K562 (cell line): ENCODE data around the gene HIVEP2. TPM values are rescaled to one million over a fixed set of nuclear protein-coding genes. Genes with fewer than 3 reads are reported as not detected.

ENCODE experiments used
- ATAC-seq: fragments of 200-7000 bp; cut with Tn5 transposase; 3 replicates; pipeline ENCODE4 v1.9.1; 2020; ENCODE audit warnings: moderate library complexity
- BruUV-seq: library from RNA; stranded (reverse); fragments of 400-500 nt; replicated peaks from 2 replicates; lab custom pipeline; 2021; lab: Mats Ljungman, UMichigan
- CTCF ChIA-PET: fragments of 300-600 bp; formaldehyde crosslinking; extraction: SDS; loops from one replicate; lab custom pipeline; 2021; ENCODE audit warnings: low intra/inter-chr PET ratio; lab: Yijun Ruan, JAX
- POLR2A ChIA-PET: fragments of 300-600, 350-650 bp; sonication (Branson Sonifier 250); formaldehyde crosslinking; extraction: SDS; loops from one replicate; lab custom pipeline; 2021; ENCODE audit warnings: antibody characterized with exemption, inconsistent platforms; lab: Yijun Ruan, JAX
- DNase-seq, 4 experiments: peaks; one replicate each; pipeline versions ENCODE4 v3.0.0 to v3.0.0-alpha.2; 2011 to 2018; ENCODE audit warnings: low spot score in 3 of 4, mixed read lengths in 3 of 4; ENCODE audit errors: extremely low read depth in 1 of 4
- FAIRE-seq: peaks from 2 replicates; lab custom pipeline; 2011; peaks lifted over from hg19 to GRCh38; lab: Jason Lieb, UNC
- H2AFZ ChIP-seq: 2 replicates; pipeline ENCODE4 v1.6.0; 2011; ENCODE audit warnings: low read depth, low read length, control low read depth, inconsistent platforms
- H3K27ac ChIP-seq: fragments of 200-600 bp; 3 replicates; pipeline ENCODE4 v1.8.0; 2011; ENCODE audit warnings: low read depth, mild to moderate bottlenecking, control low read depth, inconsistent platforms, low read length, moderate library complexity, mixed read lengths; ENCODE audit errors: extremely low read depth
- H3K27me3 ChIP-seq, 2 experiments: fragments of 300-600 bp in 1 of 2; 2 replicates in 1 of 2; 3 replicates in 1 of 2; pipeline versions ENCODE4 v1.6.0 to v1.8.0; 2011; ENCODE audit warnings: inconsistent platforms in 2 of 2, low read length in 2 of 2, mild to moderate bottlenecking in 1 of 2, mixed read lengths in 1 of 2, moderate library complexity in 1 of 2; ENCODE audit not compliant: control insufficient read depth in 2 of 2, insufficient read depth in 2 of 2
- H3K36me3 ChIP-seq: fragments of 300-600 bp; 3 replicates; pipeline ENCODE4 v1.8.0; 2011; ENCODE audit warnings: mild to moderate bottlenecking, low read length, inconsistent platforms; ENCODE audit not compliant: control insufficient read depth, insufficient read depth
- H3K4me1 ChIP-seq, 2 experiments: fragments of 200-600 bp in 1 of 2; replicated peaks in 1 of 2; 2 replicates in 1 of 2; 3 replicates in 1 of 2; pipeline versions ENCODE4 v1.5.1 to v1.8.0; 2011; ENCODE audit warnings: inconsistent platforms in 2 of 2, low read length in 2 of 2, mild to moderate bottlenecking in 1 of 2, mixed read lengths in 1 of 2, moderate library complexity in 1 of 2; ENCODE audit not compliant: control insufficient read depth in 2 of 2, insufficient read depth in 2 of 2
- H3K4me2 ChIP-seq: 2 replicates; pipeline ENCODE4 v1.6.1; 2011; ENCODE audit warnings: low read length, control low read depth, inconsistent platforms, mixed read lengths; ENCODE audit not compliant: insufficient read depth
- H3K4me3 ChIP-seq: fragments of 200-600 bp; sonication (generic), shearing (Covaris generic); 2 replicates; pipeline ENCODE4 v1.5.1; 2016; ENCODE audit warnings: control low read depth, inconsistent platforms
- H3K79me2 ChIP-seq: fragments of 200-600 bp; 3 replicates; pipeline ENCODE4 v1.8.0; 2011; ENCODE audit warnings: low read length, inconsistent platforms; ENCODE audit not compliant: control insufficient read depth, insufficient read depth
- H3K9ac ChIP-seq, 2 experiments: 2 replicates each; pipeline versions ENCODE4 v1.6.0 to v1.6.1; 2011; ENCODE audit warnings: low read depth in 2 of 2, low read length in 2 of 2, control low read depth in 1 of 2, inconsistent platforms in 1 of 2, mild to moderate bottlenecking in 1 of 2, mixed read lengths in 1 of 2; ENCODE audit not compliant: insufficient read depth in 1 of 2
- H3K9me1 ChIP-seq: one replicate; pipeline ENCODE4 v1.6.0; 2011; ENCODE audit warnings: inconsistent platforms, mild to moderate bottlenecking, low read length, moderate library complexity; ENCODE audit not compliant: control insufficient read depth, insufficient read depth
- H3K9me3 ChIP-seq: replicated peaks from 2 replicates; pipeline ENCODE4 v1.5.1; 2011; ENCODE audit warnings: low read depth, low read length, inconsistent platforms; ENCODE audit not compliant: control insufficient read depth, insufficient read depth
- H4K20me1 ChIP-seq: replicated peaks from 2 replicates; pipeline ENCODE4 v1.6.1; 2011; ENCODE audit warnings: low read length, inconsistent platforms, mixed read lengths; ENCODE audit not compliant: control insufficient read depth, insufficient read depth
- ADNP ChIP-seq: fragments of 200-800 bp; sonication (Bioruptor generic); IDR thresholded peaks from 2 replicates; pipeline ENCODE4 v1.6.1; 2016; ENCODE audit warnings: missing genetic modification characterization, missing compliant biosample characterization
- ASH1L ChIP-seq: fragments of 450-650 bp; IDR thresholded peaks from 2 replicates; pipeline ENCODE4 v1.6.1; 2018; ENCODE audit warnings: borderline replicate concordance, mild to moderate bottlenecking, low read depth; ENCODE audit not compliant: partially characterized antibody
- CC2D1A ChIP-seq: fragments of 450-650 bp; IDR thresholded peaks from 2 replicates; pipeline ENCODE4 v1.6.1; 2017; ENCODE audit warnings: mild to moderate bottlenecking
- EHMT2 ChIP-seq: fragments of 450-650 bp; IDR thresholded peaks from 2 replicates; pipeline ENCODE4 v1.6.1; 2018; ENCODE audit warnings: antibody characterized with exemption
- HMGN3 ChIP-seq: IDR thresholded peaks from 2 replicates; pipeline ENCODE4 v1.6.1; 2011; ENCODE audit warnings: borderline replicate concordance, low read depth, mild to moderate bottlenecking, mixed read lengths, low read length; ENCODE audit not compliant: insufficient read length; ENCODE audit errors: extremely low read depth
- IFI16 ChIP-seq: fragments of 250-450 bp; sonication (Bioruptor Pico); IDR thresholded peaks from 2 replicates; pipeline ENCODE4 v2.1.2; 2022; ENCODE audit warnings: mild to moderate bottlenecking, inconsistent platforms
- JUND ChIP-seq, 2 experiments: IDR thresholded peaks; 2 replicates in 1 of 2; 3 replicates in 1 of 2; pipeline ENCODE4 v1.6.1; 2011; ENCODE audit warnings: borderline replicate concordance in 2 of 2, low read depth in 2 of 2, low read length in 2 of 2, improper control_type of control experiment in 1 of 2, missing biosample characterization in 1 of 2, missing genetic modification characterization in 1 of 2, missing genetic modification reagents in 1 of 2
- KHSRP ChIP-seq: fragments of 450-650 bp; IDR thresholded peaks from 2 replicates; pipeline ENCODE4 v1.6.1; 2017
- KLF6 ChIP-seq: fragments of 250-450 bp; sonication (Bioruptor Pico); IDR thresholded peaks from 2 replicates; pipeline ENCODE4 v1.4.0; 2020; ENCODE audit warnings: mild to moderate bottlenecking, moderate library complexity, borderline replicate concordance
- MAFG ChIP-seq: fragments of 450-650 bp; conservative IDR thresholded peaks from 2 replicates; pipeline ENCODE4 v1.6.1; 2016; ENCODE audit warnings: missing genetic modification characterization, missing compliant biosample characterization
- MTA2 ChIP-seq: fragments of 450-650 bp; IDR thresholded peaks from 2 replicates; pipeline ENCODE4 v1.6.1; 2016; ENCODE audit warnings: low read depth
- MYNN ChIP-seq, 2 experiments: sonication (generic); formaldehyde crosslinking in 1 of 2; IDR thresholded peaks; 2 replicates each; pipeline versions ENCODE4 v1.5.0 to v1.6.1; 2016 to 2020; ENCODE audit warnings: antibody characterized with exemption in 1 of 2, missing genetic modification reagents in 1 of 2
- NR2F6 ChIP-seq: fragments of 450-650 bp; formaldehyde crosslinking; IDR thresholded peaks from 2 replicates; pipeline ENCODE4 v1.4.0; 2020; ENCODE audit warnings: mild to moderate bottlenecking
- PCBP2 ChIP-seq: fragments of 200-400 bp; formaldehyde crosslinking; IDR thresholded peaks from 2 replicates; pipeline ENCODE4 v1.6.1; 2018; ENCODE audit warnings: low read length, low read depth, mild to moderate bottlenecking, moderate library complexity; ENCODE audit not compliant: poor library complexity, severe bottlenecking
- SP2 ChIP-seq: IDR thresholded peaks from 2 replicates; pipeline ENCODE4 v1.6.1; 2011; ENCODE audit warnings: mild to moderate bottlenecking, low read depth, low read length, moderate library complexity; ENCODE audit not compliant: poor library complexity, severe bottlenecking; ENCODE audit errors: extremely low read depth
- WGBS: fragments of 100-300 bp; shearing (Covaris generic); methylation state at CpG from one replicate; pipeline ENCODE4 v1.1.6; 2016; ENCODE audit warnings: low coverage, mixed read lengths; ENCODE audit not compliant: insufficient coverage; ENCODE audit errors: missing lambda C conversion rate; 5-methylcytosine and 5-hydroxymethylcytosine counted together
- in situ Hi-C: fragments of 300-500 bp; cut with MboI; formaldehyde crosslinking; loops from 4 replicates; pipeline ENCODE4 v1.15.0; 2018; ENCODE audit warnings: inconsistent platforms, mixed read lengths
- intact Hi-C: fragments of 100-400 bp; cut with micrococcal nuclease; formaldehyde crosslinking; loops from 2 replicates; pipeline ENCODE4 v1.14.2; 2022
- polyA plus RNA-seq, 8 experiments: library from polyadenylated mRNA; depleted of rRNA in 4 of 8; stranded (reverse) in 5 of 8; unstranded in 3 of 8; fragments of >200 nt; fragmentation: Nextera tagmentation in 2 of 8; fragmentation: Illumina TruSeq in 1 of 8; extraction: Ambion mirVana in 2 of 8; extraction: Trizol in 1 of 8; gene quantifications; 2 replicates each; pipeline versions ENCODE4 v1.2.1 to v1.2.3, GENCODE V29; 2011 to 2014; ENCODE audit warnings: inconsistent platforms in 1 of 8, missing spikeins in 1 of 8
- total RNA-seq, 7 experiments: library from RNA; depleted of rRNA in 6 of 7; stranded (reverse); fragments of >200 nt in 6 of 7; fragmentation: Illumina TruSeq in 2 of 7; extraction: Trizol in 2 of 7; gene quantifications; 2 replicates each; pipeline versions ENCODE4 v1.2.1 to v1.2.3, GENCODE V29; 2011 to 2021; ENCODE audit warnings: low replicate concordance in 1 of 7
- TF ChIP-seq, protein P1 (sequence below): fragments of 450-650 bp; formaldehyde crosslinking; IDR thresholded peaks from 2 replicates; pipeline ENCODE4 v1.4.0; 2020; ENCODE audit warnings: mild to moderate bottlenecking
- TF ChIP-seq, protein P2 (sequence below), 2 experiments: fragments of 450-650 bp; IDR thresholded peaks; 2 replicates each; pipeline ENCODE4 v1.6.1; 2018; ENCODE audit warnings: mild to moderate bottlenecking in 2 of 2, low read depth in 1 of 2; ENCODE audit not compliant: partially characterized antibody in 2 of 2

Gene HIVEP2
- total and polyA plus RNA-seq, 9 of the 15 experiments (the other 6 are each of a cell fraction or from before 2014, with no cell fraction given) = under 0.01 to 1.2 (median 0.31) TPM

DNA sequence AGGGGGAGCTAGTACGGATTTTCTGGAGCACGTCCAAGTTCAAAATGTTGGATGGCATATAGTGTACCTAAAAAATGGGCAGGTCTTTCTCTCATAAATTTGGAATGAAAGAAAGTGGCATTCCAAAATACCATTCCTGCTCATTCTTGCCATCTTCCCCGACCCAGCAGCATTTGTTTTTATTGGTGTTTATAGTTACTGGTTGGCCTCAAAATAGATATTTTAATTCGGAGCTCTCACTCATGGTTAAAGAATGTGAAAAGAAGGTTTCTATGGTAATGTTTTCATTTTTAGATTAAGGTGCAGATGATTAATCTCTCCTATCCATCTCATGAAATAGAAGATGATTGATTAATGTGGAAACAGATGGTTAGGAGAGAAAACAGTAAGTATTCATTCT, 204.5 kb downstream of the HIVEP2 start (continued):
- TF ChIP-seq ASH1L (no peak), HMGN3 (no peak)

DNA sequence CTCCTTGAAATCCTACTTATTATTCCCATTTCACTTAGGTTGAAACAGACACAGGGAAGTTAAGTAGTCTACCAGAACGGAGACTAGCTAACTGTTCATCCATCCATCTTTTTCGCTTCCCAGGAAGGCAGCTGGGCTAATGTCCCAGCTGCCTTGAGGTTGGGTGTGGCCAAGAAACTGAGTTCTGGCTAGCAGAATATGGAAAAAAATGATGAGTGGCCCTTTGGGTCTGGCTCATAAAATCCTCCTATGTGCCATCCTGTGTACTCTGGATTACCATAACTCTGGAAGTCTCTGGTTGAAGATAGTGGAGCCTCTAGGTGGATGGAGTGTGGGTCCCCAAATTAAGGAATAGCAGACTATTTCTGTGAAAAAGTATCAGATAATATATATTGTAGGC, 206.2 kb downstream of the HIVEP2 start:
- no peak for TF ChIP-seq IFI16
- TF ChIP-seq CC2D1A = no peak
- no peak for TF ChIP-seq MAFG (tag)
- TF ChIP-seq PCBP2 = no peak
- no peak for TF ChIP-seq SP2
- TF ChIP-seq EHMT2 = no peak
- no peak for TF ChIP-seq JUND (IDR thresholded peaks at IDR 0.05; ENCODE audit: borderline replicate concordance, low read depth, low read length)
- TF ChIP-seq JUND (tag; IDR thresholded peaks at IDR 0.05; ENCODE audit: borderline replicate concordance, low read depth, low read length) = no peak
- TF ChIP-seq MYNN (IDR thresholded peaks at IDR 0.05) = no peak
- no peak for TF ChIP-seq MYNN (CRISPR knock-in tag; IDR thresholded peaks at IDR 0.05)
- TF ChIP-seq, protein P1, sequence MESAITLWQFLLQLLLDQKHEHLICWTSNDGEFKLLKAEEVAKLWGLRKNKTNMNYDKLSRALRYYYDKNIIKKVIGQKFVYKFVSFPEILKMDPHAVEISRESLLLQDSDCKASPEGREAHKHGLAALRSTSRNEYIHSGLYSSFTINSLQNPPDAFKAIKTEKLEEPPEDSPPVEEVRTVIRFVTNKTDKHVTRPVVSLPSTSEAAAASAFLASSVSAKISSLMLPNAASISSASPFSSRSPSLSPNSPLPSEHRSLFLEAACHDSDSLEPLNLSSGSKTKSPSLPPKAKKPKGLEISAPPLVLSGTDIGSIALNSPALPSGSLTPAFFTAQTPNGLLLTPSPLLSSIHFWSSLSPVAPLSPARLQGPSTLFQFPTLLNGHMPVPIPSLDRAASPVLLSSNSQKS = no peak
- TF ChIP-seq KHSRP = no peak
- TF ChIP-seq, protein P2, sequence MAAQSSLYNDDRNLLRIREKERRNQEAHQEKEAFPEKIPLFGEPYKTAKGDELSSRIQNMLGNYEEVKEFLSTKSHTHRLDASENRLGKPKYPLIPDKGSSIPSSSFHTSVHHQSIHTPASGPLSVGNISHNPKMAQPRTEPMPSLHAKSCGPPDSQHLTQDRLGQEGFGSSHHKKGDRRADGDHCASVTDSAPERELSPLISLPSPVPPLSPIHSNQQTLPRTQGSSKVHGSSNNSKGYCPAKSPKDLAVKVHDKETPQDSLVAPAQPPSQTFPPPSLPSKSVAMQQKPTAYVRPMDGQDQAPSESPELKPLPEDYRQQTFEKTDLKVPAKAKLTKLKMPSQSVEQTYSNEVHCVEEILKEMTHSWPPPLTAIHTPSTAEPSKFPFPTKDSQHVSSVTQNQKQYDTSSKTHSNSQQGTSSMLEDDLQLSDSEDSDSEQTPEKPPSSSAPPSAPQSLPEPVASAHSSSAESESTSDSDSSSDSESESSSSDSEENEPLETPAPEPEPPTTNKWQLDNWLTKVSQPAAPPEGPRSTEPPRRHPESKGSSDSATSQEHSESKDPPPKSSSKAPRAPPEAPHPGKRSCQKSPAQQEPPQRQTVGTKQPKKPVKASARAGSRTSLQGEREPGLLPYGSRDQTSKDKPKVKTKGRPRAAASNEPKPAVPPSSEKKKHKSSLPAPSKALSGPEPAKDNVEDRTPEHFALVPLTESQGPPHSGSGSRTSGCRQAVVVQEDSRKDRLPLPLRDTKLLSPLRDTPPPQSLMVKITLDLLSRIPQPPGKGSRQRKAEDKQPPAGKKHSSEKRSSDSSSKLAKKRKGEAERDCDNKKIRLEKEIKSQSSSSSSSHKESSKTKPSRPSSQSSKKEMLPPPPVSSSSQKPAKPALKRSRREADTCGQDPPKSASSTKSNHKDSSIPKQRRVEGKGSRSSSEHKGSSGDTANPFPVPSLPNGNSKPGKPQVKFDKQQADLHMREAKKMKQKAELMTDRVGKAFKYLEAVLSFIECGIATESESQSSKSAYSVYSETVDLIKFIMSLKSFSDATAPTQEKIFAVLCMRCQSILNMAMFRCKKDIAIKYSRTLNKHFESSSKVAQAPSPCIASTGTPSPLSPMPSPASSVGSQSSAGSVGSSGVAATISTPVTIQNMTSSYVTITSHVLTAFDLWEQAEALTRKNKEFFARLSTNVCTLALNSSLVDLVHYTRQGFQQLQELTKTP (IDR thresholded peaks at IDR 0.05; ENCODE audit: low read depth in 1 of 2, partially characterized antibody in 2 of 2) = no peak
- TF ChIP-seq MTA2 = no peak
- TF ChIP-seq ADNP = no peak
- no peak for TF ChIP-seq KLF6 (CRISPR knock-in tag)
- no peak for TF ChIP-seq NR2F6 (CRISPR knock-in tag)
- FAIRE-seq = no peak

More for the DNA sequence above, 206.2 kb downstream of the HIVEP2 start:
- intact Hi-C loops (no loop called here), in situ Hi-C loops (no loop called here)
- no peaks in the 10 kb centered on the region for H3K27me3 ChIP-seq
- H3K9ac ChIP-seq = no peak overlapping the region
- H3K27ac ChIP-seq = no peak overlapping the region
- no peaks in the 10 kb centered on the region for H3K79me2 ChIP-seq
- H4K20me1 ChIP-seq = no peaks in the 10 kb centered on the region
- no TSS peak for BruUV-seq
- H2AFZ ChIP-seq = no peak overlapping the region
- ChIA-PET CTCF (no interaction called here), POLR2A (no interaction called here)
- no peak overlapping the region for H3K4me3 ChIP-seq
- ATAC-seq (no peak), DNase-seq (no peak)
- H3K36me3 ChIP-seq = no peaks in the 10 kb centered on the region
- H3K9me1 ChIP-seq = no peaks in the 10 kb centered on the region
- H3K4me2 ChIP-seq = no peak overlapping the region
- no peaks in the 10 kb centered on the region for H3K4me1 ChIP-seq
- 0% methylated on average over 2 of the region's 2 CpGs for WGBS
- no peaks in the 10 kb centered on the region for H3K9me3 ChIP-seq
